ENCODE measurements around the gene PDE11A. TPM values are rescaled to one million over a fixed set of nuclear protein-coding genes. Genes with fewer than 3 reads are reported as not detected.

The PDE11A gene
- total and polyA plus RNA-seq, 3 donors from 2014 or later, result 2.2 to 7.8 (median 3.3) TPM

- 21 to 61% methylated on average over 1 of the region's 1 CpG for WGBS, 2 donors
- Histone ChIP-seq H3K27ac (no peak overlapping the region), H3K9me3 (no peaks in the 10 kb centered on the region), H3K27me3 (no peaks in the 10 kb centered on the region), H3K4me3 (no peak overlapping the region), H3K36me3 (ENCODE audit: low read depth, missing control alignments) (no peaks in the 10 kb centered on the region), H3K4me1 (peaks cover 6% of the 10 kb centered on the region)
- TF ChIP-seq CTCF (IDR thresholded peaks at IDR 0.05), result no peak
- no peak for TF ChIP-seq POLR2A (IDR thresholded peaks at IDR 0.05)
- no peak for DNase-seq
- intact Hi-C loops (cut with DNase I; ENCODE audit: low total_unique reads), result no loop called here
Measured at GRCh38 chr2:177712462-177712861, 360.1 kb downstream of the PDE11A start.

- H3K27me3 ChIP-seq, result no peaks in the 10 kb centered on the region
- intact Hi-C loops (cut with DNase I; ENCODE audit: low total_unique reads), result no loop called here
- H3K36me3 ChIP-seq (ENCODE audit: low read depth, missing control alignments), result no peaks in the 10 kb centered on the region
- no peak for TF ChIP-seq CTCF (IDR thresholded peaks at IDR 0.05)
- no peak for TF ChIP-seq POLR2A (IDR thresholded peaks at IDR 0.05)
- H3K4me1 ChIP-seq, result peaks cover 6% of the 10 kb centered on the region
- WGBS, 2 donors, result 63 to 64% methylated on average over 9 of the region's 9 CpGs
- no peak for DNase-seq
- H3K9me3 ChIP-seq, result no peaks in the 10 kb centered on the region
- no peak overlapping the region for H3K4me3 ChIP-seq
- no peak overlapping the region for H3K27ac ChIP-seq
Measured at GRCh38 chr2:177711483-177712265, 360.9 kb downstream of the PDE11A start.

- H3K36me3 ChIP-seq (ENCODE audit: low read depth, missing control alignments), result no peaks in the 10 kb centered on the region
- no peak overlapping the region for H3K27ac ChIP-seq
- TF ChIP-seq CTCF (IDR thresholded peaks at IDR 0.05) (no peak), POLR2A (IDR thresholded peaks at IDR 0.05) (no peak)
- no peaks in the 10 kb centered on the region for H3K9me3 ChIP-seq
- intact Hi-C loops (cut with DNase I; ENCODE audit: low total_unique reads), result no loop called here
- no peaks in the 10 kb centered on the region for H3K27me3 ChIP-seq
- 78 to 82% methylated on average over 2 of the region's 2 CpGs for WGBS, 2 donors
- peaks cover 5% of the 10 kb centered on the region for H3K4me1 ChIP-seq
- H3K4me3 ChIP-seq, result no peak overlapping the region
- no peak for DNase-seq
Measured at GRCh38 chr2:177710889-177711288, 361.7 kb downstream of the PDE11A start.

- Histone ChIP-seq H3K27ac (no peak overlapping the region), H3K4me1 (no peaks in the 10 kb centered on the region), H3K9me3 (no peaks in the 10 kb centered on the region), H3K27me3 (no peaks in the 10 kb centered on the region), H3K4me3 (no peak overlapping the region), H3K36me3 (ENCODE audit: low read depth, missing control alignments) (no peaks in the 10 kb centered on the region)
- 72 to 77% methylated on average over 8 of the region's 8 CpGs for WGBS, 2 donors
- no peak for DNase-seq
- intact Hi-C loops (cut with DNase I; ENCODE audit: low total_unique reads), result no loop called here
- TF ChIP-seq CTCF (IDR thresholded peaks at IDR 0.05) (no peak), POLR2A (IDR thresholded peaks at IDR 0.05) (no peak)
Measured at GRCh38 chr2:177709986-177710401, 362.6 kb downstream of the PDE11A start.
